Liver (tissue), 3 donors: ENCODE data around the gene CELA3B.
A peak's percentile ranks its signal among the peaks of the same experiment; 100 is the strongest.
"Not testable (repeated sequence)": the region's sequence is repeated elsewhere in the genome, so short reads cannot be mapped to it uniquely, and the experiment has no call there.

Experiments
- EGR1 ChIP-seq, 2 donors: IDR thresholded peaks; 2 replicates each; pipeline ENCODE4 v1.6.1; 2016 to 2018; ENCODE audit warnings: antibody characterized with exemption in 2 of 2, low read depth in 2 of 2
- FOXA1 ChIP-seq: IDR thresholded peaks from 2 replicates; pipeline ENCODE4 v1.6.1; 2016; ENCODE audit warnings: antibody characterized with exemption
- GABPA ChIP-seq, 2 donors: IDR thresholded peaks in 1 of 2; conservative IDR thresholded peaks in 1 of 2; 2 replicates each; pipeline ENCODE4 v1.6.1; 2016; ENCODE audit warnings: antibody characterized with exemption in 2 of 2, mild to moderate bottlenecking in 1 of 2, moderate library complexity in 1 of 2
- HNF4G ChIP-seq: IDR thresholded peaks from 2 replicates; pipeline ENCODE4 v1.6.1; 2016; ENCODE audit warnings: antibody characterized with exemption
- JUND ChIP-seq, 2 donors: IDR thresholded peaks; 2 replicates each; pipeline ENCODE4 v1.6.1; 2016; ENCODE audit warnings: antibody characterized with exemption in 2 of 2
- RAD21 ChIP-seq, 2 donors: IDR thresholded peaks; 2 replicates each; pipeline ENCODE4 v1.6.1; 2016; ENCODE audit warnings: antibody characterized with exemption in 2 of 2, mild to moderate bottlenecking in 2 of 2
- SP1 ChIP-seq: IDR thresholded peaks from 2 replicates; pipeline ENCODE4 v1.6.1; 2018; ENCODE audit warnings: antibody characterized with exemption, mild to moderate bottlenecking
- TAF1 ChIP-seq: conservative IDR thresholded peaks from 2 replicates; pipeline ENCODE4 v1.6.1; 2016; ENCODE audit warnings: antibody characterized with exemption, mild to moderate bottlenecking
- YY1 ChIP-seq: IDR thresholded peaks from 2 replicates; pipeline ENCODE4 v1.6.1; 2016; ENCODE audit warnings: antibody characterized with exemption, mild to moderate bottlenecking
- TF ChIP-seq, protein P1 (sequence below): fragments of 150-350 bp; IDR thresholded peaks from 2 replicates; pipeline ENCODE4 v1.5.1; 2017; ENCODE audit warnings: improper control_type of control experiment, low read depth, low read length; ENCODE audit not compliant: missing input control
- TF ChIP-seq, protein P2 (sequence below): IDR thresholded peaks from 2 replicates; pipeline ENCODE4 v1.6.1; 2016; ENCODE audit warnings: antibody characterized with exemption, mild to moderate bottlenecking
- TF ChIP-seq, protein P3 (sequence below): IDR thresholded peaks from 2 replicates; pipeline ENCODE4 v1.6.1; 2016; ENCODE audit warnings: antibody characterized with exemption
- TF ChIP-seq, protein P4 (sequence below): IDR thresholded peaks from 2 replicates; pipeline ENCODE4 v1.6.1; 2016; ENCODE audit warnings: antibody characterized with exemption
- TF ChIP-seq, protein P5 (sequence below): IDR thresholded peaks from 2 replicates; pipeline ENCODE4 v1.6.1; 2016; ENCODE audit warnings: antibody characterized with exemption
- donor health status: healthy.
- donor health status: healthy.

DNA sequence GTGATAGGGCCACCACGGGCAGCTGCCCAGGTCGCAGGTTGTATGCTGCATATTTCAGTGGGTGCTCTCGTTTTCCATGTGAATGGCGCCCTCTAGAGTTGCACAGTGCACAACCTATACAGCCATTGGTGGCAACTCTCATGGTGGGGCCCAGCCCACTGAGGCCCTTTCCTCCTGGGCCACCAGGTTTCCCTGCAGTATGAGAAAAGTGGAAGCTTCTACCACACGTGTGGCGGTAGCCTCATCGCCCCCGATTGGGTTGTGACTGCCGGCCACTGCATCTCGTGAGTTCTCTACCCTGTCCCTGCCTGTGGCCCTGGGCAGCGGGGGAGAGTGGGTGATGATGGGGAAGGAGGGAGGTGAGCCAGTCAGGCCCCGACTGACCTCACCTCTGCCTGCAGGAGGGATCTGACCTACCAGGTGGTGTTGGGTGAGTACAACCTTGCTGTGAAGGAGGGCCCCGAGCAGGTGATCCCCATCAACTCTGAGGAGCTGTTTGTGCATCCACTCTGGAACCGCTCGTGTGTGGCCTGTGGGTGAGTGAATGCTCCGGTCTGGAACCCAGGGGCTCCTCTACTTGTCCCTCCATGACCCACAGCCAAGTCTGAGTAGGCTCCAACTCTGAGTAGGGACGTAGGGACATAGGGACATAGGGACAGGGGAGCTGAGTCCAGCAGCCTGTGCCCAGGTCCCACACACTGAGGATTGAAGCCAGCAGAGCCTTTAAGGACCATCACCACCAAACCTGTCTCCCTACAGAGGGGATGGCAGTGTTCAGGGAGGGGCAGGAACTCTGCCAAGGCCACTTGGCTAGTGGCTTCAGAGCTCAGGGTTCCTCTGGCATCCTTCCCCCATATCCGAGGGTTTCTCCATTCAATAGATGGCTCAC lies 28.7 kb downstream of the CELA3B start:
- TF ChIP-seq, protein P1, sequence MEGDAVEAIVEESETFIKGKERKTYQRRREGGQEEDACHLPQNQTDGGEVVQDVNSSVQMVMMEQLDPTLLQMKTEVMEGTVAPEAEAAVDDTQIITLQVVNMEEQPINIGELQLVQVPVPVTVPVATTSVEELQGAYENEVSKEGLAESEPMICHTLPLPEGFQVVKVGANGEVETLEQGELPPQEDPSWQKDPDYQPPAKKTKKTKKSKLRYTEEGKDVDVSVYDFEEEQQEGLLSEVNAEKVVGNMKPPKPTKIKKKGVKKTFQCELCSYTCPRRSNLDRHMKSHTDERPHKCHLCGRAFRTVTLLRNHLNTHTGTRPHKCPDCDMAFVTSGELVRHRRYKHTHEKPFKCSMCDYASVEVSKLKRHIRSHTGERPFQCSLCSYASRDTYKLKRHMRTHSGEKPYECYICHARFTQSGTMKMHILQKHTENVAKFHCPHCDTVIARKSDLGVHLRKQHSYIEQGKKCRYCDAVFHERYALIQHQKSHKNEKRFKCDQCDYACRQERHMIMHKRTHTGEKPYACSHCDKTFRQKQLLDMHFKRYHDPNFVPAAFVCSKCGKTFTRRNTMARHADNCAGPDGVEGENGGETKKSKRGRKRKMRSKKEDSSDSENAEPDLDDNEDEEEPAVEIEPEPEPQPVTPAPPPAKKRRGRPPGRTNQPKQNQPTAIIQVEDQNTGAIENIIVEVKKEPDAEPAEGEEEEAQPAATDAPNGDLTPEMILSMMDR, result peak; percentile 11
- TF ChIP-seq, protein P2, sequence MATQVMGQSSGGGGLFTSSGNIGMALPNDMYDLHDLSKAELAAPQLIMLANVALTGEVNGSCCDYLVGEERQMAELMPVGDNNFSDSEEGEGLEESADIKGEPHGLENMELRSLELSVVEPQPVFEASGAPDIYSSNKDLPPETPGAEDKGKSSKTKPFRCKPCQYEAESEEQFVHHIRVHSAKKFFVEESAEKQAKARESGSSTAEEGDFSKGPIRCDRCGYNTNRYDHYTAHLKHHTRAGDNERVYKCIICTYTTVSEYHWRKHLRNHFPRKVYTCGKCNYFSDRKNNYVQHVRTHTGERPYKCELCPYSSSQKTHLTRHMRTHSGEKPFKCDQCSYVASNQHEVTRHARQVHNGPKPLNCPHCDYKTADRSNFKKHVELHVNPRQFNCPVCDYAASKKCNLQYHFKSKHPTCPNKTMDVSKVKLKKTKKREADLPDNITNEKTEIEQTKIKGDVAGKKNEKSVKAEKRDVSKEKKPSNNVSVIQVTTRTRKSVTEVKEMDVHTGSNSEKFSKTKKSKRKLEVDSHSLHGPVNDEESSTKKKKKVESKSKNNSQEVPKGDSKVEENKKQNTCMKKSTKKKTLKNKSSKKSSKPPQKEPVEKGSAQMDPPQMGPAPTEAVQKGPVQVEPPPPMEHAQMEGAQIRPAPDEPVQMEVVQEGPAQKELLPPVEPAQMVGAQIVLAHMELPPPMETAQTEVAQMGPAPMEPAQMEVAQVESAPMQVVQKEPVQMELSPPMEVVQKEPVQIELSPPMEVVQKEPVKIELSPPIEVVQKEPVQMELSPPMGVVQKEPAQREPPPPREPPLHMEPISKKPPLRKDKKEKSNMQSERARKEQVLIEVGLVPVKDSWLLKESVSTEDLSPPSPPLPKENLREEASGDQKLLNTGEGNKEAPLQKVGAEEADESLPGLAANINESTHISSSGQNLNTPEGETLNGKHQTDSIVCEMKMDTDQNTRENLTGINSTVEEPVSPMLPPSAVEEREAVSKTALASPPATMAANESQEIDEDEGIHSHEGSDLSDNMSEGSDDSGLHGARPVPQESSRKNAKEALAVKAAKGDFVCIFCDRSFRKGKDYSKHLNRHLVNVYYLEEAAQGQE, result not testable (repeated sequence)
- TF ChIP-seq GABPA (IDR thresholded peaks at IDR 0.05 in 1 of 2, conservative IDR thresholded peaks at IDR 0.05 in 1 of 2); JUND (IDR thresholded peaks at IDR 0.05); TAF1; YY1; EGR1 (IDR thresholded peaks at IDR 0.05; ENCODE audit: low read depth in 2 of 2); SP1; HNF4G; FOXA1: not testable (repeated sequence)
- TF ChIP-seq, protein P3, sequence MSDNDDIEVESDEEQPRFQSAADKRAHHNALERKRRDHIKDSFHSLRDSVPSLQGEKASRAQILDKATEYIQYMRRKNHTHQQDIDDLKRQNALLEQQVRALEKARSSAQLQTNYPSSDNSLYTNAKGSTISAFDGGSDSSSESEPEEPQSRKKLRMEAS, result not testable (repeated sequence)
- TF ChIP-seq, protein P4, sequence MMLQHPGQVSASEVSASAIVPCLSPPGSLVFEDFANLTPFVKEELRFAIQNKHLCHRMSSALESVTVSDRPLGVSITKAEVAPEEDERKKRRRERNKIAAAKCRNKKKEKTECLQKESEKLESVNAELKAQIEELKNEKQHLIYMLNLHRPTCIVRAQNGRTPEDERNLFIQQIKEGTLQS, result not testable (repeated sequence)
- peak; percentile 31 to 56 for TF ChIP-seq RAD21 (IDR thresholded peaks at IDR 0.05)
- TF ChIP-seq, protein P5, sequence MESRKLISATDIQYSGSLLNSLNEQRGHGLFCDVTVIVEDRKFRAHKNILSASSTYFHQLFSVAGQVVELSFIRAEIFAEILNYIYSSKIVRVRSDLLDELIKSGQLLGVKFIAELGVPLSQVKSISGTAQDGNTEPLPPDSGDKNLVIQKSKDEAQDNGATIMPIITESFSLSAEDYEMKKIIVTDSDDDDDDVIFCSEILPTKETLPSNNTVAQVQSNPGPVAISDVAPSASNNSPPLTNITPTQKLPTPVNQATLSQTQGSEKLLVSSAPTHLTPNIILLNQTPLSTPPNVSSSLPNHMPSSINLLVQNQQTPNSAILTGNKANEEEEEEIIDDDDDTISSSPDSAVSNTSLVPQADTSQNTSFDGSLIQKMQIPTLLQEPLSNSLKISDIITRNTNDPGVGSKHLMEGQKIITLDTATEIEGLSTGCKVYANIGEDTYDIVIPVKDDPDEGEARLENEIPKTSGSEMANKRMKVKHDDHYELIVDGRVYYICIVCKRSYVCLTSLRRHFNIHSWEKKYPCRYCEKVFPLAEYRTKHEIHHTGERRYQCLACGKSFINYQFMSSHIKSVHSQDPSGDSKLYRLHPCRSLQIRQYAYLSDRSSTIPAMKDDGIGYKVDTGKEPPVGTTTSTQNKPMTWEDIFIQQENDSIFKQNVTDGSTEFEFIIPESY, result not testable (repeated sequence)
